OCI-LY1 (cell line): ENCODE results near the gene ATAD3C.
"Not testable (repeated sequence)": the region's sequence is repeated elsewhere in the genome, so short reads cannot be mapped to it uniquely, and the experiment has no call there.

Experiments
- CTCF ChIP-seq: fragments of 200-600 bp; sonication (generic), shearing (Covaris generic); IDR thresholded peaks from 2 replicates; pipeline ENCODE4 v1.5.1; 2017; ENCODE audit warnings: mild to moderate bottlenecking, antibody characterized with exemption, low read length, moderate library complexity, mixed read lengths
- EZH2 ChIP-seq: fragments of 200-600 bp; sonication (generic), shearing (Covaris generic); IDR thresholded peaks from 2 replicates; pipeline ENCODE4 v1.8.0; 2017; ENCODE audit warnings: borderline replicate concordance, mixed run types, mild to moderate bottlenecking, antibody characterized with exemption, low read length, moderate library complexity, mixed read lengths

GRCh38 chr1:1512425-1512824, 62.9 kb downstream of the ATAD3C start:
- not testable (repeated sequence) for TF ChIP-seq EZH2, CTCF
